Retina (tissue), 1 donor: ENCODE results near the gene CNTNAP2.

Experiments
- DNase-seq: peaks from one replicate; pipeline ENCODE4 v3.0.0-alpha.2; 2016

The CNTNAP2 gene

DNA sequence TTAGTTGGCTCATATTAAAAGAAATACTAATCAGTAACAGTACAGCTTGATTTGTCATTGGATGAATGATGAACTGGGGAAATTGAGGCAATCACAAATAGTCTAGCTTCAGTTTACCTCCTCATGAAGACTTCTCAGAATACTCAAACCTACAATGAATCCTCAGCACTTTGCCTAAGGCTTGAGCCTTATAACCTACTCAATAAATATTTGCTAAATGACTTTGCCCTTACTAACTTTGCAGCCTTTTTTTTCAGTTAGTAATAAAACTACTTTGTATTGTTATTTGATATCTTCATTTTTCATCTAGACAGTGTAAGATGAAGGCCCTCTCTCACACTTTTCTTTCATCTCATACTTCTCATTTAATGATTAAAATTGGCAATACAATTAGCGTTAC is 1311.5 kb downstream of the CNTNAP2 start:
- no peak for DNase-seq

DNA sequence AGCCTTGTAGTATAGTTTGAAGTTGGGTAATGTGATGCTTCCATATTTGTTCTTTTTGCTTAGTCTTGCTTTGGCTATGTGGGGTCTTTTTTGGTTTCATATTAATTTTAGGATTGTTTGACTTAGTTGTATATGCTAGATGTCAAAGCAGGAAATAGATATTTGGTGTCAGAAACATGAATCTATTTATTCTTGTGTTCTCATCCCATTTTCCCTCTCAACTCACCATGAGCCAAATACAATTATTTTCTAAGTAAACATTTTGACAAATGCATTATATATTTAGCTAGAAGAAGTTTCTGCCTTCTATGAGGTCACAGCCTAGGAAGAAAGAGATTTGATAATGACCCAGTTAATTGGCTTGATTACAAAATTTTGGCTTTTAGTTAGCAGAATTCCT is 1313.4 kb downstream of the CNTNAP2 start:
- DNase-seq: no peak

DNA sequence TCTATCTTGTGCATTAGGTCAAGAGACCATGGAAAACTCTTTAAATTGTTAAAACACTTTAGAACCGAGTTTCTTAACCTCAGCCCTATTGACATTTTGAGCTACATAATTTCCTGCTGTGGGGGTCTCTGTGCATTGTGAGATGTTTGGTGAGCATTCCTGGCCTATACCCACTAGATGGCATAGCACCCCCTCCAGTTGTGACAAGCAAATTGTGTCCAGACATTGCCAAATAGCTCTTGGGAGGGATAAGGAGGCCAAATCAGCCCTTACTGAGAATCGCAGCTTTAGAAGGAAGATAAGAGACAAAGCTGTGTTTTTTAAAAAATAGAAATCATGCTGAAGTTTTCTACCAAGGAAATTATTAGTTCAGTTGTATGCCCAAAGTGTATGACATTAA is 1315.5 kb downstream of the CNTNAP2 start:
- peak; percentile 36 for DNase-seq

DNA sequence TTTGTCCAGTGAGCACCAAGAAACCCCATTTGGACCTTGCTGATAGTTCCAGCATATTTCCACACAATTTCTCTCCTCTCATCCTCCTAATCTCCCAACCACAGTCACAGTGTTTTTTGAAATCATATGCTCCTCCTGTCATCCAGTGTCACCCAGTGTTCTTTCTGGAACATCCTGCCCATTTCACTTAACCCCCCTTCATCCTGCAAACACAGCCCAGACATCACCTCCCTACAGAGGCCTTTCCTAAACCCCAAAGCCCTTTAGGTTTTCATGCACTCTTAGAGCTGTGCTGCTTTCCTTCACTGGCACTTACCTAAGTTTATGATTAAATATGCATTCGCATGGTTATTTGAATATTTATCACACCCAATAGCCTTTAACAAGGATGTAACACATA is 1316.0 kb downstream of the CNTNAP2 start:
- DNase-seq: peak; percentile 12

DNA sequence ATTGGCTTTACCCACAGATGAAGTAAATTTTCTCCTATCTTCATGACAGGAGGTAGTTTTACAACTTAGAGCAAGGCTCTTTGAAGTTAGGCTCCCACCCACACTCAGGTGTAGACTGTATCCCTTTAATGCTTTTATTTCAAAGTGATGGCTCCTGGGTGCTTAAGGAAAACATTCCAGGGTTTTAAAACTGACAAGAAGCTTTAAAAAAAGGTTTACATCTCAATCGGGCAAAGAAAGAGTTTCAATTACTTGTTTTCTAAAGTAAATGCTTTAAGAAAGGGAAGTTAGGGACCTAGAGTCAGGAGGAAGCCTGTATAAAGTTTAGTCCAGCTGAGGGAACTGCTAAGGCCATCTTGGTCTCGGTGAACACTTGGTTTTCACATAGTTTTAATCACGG is 1320.1 kb downstream of the CNTNAP2 start:
- no peak for DNase-seq

DNA sequence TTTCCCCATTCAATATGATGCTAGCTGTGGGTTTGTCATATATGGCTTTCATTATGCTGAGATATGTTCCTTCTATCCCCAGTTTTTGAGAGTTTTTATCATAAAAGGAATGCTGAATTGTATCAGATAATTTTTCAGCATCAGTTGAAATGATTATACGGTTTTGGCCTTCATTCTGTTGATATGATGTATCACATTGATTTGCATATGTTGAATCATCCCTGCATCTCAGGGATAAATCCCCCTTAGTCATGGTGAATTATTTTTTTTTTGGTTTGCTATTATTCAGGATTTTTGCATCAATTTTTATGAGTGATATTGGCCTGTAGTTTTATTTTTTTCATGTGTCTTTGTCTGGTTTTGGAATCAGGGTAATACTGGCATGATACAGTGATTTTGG is 1321.6 kb downstream of the CNTNAP2 start:
- DNase-seq: no peak

DNA sequence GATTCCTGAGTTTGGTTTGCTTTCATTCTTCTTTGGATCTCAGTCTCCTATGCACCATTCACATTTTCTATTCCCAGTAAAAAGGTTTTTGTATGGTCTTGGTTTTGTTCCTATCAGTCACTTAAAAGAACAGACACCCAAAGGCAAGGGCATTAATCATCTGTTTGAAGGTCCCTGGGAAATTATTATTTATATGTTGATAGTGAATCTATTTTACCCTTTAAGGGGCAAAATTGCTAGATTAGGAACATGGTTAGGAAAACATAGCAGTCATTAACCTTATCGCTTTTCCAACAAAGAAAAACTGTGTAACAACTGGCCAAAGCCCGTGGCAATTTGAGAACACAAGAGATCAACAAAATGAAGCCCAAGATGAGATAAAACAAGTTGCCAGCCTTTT is 1327.3 kb downstream of the CNTNAP2 start:
- DNase-seq: no peak

DNA sequence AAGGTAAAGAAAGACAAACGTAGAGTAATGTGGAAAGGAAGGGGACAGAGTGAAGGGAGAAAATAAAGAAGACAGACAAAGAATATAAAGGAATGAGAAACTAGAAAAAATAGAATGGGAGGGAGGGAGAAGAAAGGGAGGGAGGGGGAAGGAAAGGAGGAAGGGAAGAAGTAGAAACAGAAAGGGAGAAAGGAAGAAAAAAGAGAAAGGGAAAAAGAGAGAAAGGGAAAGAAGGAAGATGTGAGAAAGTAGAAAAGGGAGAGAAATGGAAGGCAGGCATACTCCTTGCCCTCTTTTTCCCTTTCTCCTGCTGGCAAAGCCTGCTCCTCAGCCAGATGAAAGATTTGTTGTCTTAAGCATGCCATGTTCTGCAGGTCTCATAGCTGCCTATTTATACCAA is 1336.2 kb downstream of the CNTNAP2 start:
- DNase-seq: no peak

DNA sequence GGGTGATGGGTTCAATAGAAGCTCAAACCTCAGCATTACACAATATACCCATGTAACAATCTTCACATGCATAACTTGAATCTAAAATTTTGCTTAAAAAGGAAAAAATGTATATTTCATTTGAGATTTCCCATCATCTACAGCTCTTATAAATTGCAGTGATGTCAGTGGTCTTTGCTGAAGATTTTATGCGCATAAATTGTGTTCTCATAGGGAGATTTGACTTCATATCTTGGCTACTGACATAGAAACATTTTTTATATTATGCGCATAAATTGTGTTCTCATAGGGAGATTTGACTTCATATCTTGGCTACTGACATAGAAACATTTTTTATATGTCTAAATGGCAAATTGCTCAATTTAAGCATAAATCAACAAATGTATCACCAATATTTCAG is 1348.6 kb downstream of the CNTNAP2 start:
- DNase-seq: no peak

DNA sequence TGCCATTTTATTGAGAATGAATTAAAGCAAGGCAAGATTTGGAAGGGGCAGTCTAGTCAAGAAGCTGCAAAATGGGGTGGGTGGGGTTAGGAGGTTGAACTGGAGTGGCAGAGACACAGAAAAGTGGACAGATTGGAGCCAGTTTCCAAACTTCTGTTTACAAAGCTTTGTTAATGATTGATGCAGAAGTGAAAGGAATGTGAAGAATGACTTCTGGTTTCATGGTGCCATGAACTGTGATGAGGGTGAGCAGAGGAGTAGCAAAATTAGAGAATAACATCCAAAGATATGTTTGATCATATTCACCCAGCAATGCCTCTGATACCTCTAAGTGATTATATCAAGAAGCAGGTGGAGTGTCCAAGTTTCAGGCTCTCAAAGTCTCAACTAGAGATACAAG is 1356.0 kb downstream of the CNTNAP2 start:
- no peak for DNase-seq

DNA sequence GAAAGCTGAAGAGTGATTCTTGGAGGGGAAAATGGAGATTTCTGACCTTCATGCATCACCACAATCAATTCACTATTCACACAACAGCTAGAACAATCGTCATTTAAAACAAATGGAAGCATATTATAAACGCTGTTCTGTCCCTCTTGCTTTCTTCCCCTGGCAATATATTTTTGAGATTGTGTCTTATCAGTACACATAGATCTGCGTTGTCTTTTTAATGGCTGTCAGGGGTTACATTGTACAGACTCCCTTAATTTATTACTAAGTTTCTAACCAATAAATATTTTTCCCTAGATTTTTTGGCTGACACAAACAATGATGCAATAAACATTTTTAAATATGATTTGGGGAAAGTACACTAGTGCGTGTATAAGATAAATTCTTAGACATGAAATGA is 1358.3 kb downstream of the CNTNAP2 start:
- no peak for DNase-seq

DNA sequence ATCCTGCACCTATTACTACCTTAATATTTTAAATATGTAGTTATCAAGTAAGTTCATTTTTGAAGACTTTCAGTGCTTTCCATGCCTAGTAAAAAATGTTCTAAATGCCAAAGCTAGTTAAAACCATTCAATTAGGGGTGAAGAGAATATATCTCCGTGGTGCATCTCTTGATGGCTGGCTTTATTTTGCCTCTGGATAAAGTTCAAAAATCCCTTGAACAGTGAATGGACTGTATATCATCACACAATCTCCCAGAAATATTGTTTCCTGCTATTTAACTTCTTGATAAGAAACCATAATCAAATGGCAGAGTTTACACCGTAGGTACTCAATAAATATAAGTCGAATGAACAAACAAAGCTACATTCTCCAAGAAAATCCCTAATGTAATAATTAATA is 1360.9 kb downstream of the CNTNAP2 start:
- no peak for DNase-seq

DNA sequence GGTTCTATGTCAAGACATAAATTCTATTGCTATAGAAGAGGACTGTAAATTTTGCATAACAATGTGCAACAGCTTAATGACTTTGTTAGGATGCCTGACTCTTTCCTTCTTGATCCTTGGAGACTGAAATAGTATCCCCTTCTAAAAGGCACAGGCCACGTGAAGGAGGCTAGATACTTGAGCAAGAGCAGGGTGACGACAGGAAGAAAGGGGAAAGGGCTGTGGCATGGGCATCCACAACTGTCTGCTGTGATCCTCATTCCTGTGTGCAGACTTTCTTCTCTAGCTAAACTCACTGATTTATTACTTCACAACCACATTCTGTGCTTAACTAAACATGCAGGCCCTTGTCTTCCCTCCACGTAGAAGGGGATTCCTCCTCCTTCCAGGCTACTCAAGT is 1362.2 kb downstream of the CNTNAP2 start:
- no peak for DNase-seq

DNA sequence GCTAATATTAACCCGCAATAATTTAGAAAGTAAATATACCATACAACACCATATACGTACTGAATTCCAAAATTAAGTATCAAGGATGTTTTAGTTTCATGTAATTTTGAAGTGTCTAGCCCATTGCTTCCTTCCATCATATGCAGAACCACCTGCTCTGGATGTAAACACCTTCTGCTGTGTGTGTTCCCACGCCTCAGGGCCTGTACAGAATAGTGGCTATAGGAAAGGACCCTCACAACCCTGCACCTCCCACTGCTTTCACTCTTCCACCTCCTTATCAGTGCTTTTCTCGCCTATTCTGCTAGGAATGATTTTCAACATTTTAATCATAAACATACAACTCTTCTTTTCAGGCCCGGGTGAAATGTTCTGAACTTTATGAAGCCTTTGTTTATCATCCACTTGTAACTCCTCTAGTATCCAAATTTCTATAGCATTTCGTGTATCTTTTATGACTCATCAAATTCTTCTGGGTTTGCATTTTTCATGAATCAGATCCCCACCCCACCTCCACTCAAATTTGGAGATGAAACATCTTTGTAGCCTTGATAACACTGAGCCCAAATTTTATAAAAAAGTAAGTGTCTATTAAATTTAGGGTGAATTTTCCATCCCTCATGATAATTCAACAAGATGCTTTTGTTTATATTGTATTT is 1367.2 kb downstream of the CNTNAP2 start:
- no peak for DNase-seq

DNA sequence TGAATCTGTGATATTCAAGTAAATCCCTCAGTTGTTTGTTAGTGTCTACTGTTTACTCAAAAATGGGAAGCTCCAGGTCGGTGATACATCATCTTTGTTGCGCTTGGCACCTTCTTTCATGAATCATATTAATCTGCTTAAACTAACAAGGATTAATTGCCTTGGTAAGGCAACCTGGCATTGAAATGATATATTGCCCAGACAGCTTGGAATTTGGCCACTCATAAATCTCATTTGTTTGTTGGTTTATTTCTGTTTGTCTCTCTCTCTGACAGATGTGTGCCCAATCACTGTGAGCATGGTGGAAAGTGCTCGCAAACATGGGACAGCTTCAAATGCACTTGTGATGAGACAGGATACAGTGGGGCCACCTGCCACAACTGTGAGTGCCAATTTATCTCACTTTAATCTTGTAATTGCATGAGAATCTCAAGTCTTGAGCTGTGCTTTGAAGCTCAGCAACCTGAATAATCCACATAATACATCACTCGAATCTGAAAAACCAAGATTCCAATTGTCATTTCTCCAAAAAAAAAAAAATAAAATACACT is 1369.1 kb downstream of the CNTNAP2 start:
- DNase-seq: no peak

DNA sequence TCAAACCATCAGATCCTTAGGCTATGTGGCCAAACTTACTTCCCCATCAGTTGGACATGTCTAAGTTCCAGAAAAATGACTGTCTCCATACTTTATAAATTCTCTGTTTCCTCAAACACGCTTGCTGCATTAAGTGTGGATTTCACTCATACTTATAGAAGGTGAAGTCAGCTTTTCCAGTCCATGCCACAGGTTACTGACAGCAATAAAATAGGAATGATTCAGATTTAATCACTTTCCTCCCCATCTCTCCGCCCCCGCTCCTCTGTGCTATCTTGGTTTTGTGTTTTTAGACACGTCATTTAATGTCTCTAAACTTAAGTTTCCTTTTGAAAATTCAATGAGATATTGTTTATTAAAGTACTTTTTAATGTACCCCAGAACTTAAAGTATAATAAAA is 1376.0 kb downstream of the CNTNAP2 start:
- DNase-seq: no peak

DNA sequence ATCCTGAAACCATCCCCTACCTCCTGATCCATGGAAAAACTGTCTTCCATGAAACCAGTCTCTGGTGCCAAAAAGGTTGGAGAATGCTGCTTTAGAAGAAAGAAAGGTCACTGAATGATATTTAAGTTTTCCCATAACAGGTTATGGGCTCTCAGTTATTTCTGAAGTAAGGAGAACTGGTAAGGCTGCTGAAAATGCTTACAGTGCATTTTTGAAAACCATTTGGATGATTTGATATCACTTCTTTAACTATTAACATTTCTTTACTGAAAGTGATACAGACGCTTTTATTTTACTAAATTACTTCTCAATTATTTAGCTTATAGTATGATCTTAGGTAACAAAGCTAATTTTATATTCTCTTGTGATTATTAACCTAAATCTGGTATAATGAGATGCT is 1379.6 kb downstream of the CNTNAP2 start:
- no peak for DNase-seq

DNA sequence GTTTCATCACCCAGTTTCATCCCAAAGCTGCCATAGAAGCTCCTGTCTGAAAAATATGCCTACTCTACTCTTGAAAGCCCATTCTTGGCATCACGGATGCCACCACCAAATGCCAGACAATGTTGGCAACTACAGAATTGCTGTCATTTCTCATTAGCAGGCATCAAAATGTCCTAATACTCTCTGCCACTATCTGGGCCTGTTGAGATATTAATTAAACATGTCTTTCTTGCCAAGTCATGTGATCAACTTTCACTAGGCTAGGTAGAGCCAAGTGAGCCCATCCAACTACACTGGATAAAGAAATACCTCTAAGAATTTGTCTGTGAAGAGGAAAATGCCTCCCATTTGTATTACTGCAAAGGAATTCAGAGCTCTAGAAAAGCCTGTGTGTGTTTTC is 1380.6 kb downstream of the CNTNAP2 start:
- no peak for DNase-seq

DNA sequence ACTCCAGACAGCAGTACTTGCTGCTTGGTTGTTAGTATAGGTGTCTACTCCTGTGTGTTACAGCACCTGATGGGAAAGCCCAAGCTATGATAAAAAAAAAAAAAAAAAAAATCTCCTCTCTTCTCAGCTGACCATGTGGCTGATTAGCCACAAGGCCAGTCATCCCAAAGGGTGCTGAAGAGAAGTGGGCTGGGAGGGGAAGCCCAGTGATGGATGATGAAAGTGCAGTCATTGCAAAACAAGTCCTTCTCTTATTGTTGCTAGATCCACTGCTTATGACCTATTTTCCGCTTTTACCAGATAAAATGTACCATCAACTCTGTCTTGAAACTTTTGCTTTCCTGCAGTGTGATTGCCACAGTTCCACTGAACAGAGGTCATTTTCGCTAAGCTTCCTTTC is 1381.5 kb downstream of the CNTNAP2 start:
- DNase-seq: no peak

DNA sequence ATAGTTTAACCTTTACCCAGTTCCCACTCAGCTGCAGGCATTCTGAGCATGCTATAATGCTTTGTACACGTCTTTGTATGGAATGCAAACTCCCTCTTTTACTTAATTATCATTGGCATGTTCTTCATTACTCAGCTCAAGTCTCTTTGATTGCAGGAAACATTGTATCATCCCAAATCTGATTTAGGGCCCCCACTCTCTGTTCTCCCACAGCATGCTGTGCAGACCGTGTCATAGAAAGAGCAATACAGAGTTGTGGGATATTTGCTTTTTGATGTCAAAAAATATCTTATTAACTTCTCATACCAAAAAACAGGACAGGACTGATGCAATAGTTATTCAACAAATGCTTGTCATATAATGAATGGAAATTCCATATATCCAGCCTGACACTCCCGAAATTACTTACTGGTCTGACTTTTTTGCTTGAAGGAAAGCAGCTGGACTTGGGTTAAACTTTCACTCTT is 1392.5 kb downstream of the CNTNAP2 start:
- no peak for DNase-seq

DNA sequence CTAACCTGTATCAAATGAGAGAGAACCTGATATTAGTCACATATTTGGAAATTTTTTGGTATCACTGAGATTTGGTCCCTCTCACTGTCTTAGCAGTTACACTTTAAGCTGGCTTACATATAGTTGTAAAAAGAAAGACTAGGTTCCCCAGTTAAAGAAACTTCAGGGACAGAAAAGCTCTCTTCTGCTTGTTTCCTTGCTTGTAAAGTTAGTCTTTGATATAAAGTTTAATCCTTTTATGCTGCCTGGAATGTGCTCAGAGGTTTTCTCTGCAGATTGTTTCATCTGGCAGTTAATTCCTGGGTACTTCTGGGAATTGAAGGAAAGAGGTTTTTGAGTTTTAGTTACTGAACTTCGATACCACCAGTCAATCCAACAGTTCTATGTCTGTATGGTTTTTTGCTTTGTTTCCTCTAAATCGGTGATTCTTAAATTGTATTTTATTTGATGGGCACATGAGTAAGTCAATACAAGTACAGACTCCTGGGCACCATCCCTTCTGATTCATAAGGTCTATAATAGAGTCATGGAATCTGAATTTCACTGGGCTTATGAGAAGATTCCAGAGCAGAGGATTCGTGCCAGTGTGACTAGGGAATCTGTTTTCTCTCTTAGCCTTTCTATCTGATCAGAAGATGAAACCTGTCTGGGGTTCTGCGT is 1393.1 kb downstream of the CNTNAP2 start:
- no peak for DNase-seq

DNA sequence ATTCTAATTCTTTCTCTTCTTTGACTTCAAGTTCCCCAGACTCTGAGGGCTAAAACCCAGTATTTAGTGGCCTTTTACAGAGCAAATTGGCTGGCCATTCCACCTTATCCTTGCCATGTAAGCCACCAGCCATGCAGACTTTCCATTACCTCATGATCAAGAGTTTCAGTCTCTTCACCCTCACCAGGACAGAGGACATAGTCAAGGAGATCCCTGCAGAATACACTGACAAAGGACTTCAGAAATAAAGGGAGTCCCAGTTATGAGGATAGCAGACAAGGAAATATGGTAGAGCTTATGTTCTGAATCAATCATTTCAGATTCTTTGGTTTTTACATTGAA is 1393.6 kb downstream of the CNTNAP2 start:
- no peak for DNase-seq

DNA sequence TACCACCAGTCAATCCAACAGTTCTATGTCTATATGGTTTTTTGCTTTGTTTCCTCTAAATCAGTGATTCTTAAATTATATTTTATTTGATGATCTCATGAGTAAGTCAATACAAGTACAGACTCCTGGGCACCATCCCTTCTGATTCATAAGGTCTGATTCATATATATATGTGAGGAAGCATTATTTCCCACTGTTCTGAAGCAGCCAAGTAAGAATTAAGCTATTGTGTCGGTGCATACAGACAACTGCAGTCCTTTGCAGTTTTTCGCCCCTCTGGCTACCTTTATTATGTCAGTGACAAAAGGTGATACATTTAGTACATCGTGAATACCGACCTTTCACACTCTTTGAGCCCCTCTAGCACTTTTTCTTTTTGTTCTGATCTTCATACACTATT is 1394.3 kb downstream of the CNTNAP2 start:
- no peak for DNase-seq

DNA sequence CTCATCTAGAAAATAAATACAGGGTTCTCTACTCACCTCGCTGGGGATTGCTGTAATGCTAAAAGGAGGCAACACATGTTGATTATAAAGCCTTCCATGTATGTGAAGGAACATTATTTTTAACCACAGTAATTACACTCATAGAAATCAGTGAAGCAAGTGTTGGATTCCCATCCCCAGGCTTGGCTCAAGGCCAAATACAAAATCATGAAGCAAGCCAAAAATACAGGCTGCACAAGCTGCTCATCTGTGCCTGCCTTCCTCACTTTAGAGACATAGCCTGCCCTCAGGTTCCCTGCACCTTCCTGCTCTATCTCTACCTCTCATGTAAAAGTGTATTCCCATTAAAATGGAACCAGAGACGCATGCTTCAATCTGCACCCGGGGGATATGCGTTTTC is 1396.8 kb downstream of the CNTNAP2 start:
- no peak for DNase-seq

DNA sequence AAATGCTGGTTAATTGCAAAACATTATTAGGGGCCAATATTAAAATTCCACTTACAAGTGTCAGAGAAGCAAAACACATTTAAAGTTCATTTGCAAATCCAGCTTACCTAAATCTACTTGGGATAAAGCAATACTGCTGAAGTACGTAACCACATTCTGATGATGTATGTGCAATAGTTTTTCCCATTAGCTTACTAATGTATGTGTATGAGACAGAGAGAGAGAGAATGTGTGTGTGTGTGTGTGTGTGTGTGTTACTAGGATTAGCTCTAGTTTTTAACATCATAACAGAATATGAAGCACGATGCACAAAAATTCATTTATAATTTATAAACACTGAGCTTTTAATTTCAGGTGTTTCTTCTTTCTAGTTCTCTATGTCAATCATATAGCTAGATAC is 1399.8 kb downstream of the CNTNAP2 start:
- no peak for DNase-seq
